PFSK-1 (cell line): Measurements from ENCODE around the gene JAK1.

ENCODE experiments used
- POLR2AphosphoS5 ChIP-seq: IDR thresholded peaks from 2 replicates; pipeline ENCODE4 v1.6.1; 2012; ENCODE audit warnings: low read depth, mild to moderate bottlenecking, control low read depth, low read length, moderate library complexity
- REST ChIP-seq, 2 experiments: IDR thresholded peaks; 2 replicates each; pipeline versions ENCODE4 v1.6.1 to v1.8.0; 2011 to 2012; ENCODE audit warnings: low read depth in 2 of 2, low read length in 2 of 2, control low read depth in 1 of 2, inconsistent platforms in 1 of 2, mild to moderate bottlenecking in 1 of 2, moderate library complexity in 1 of 2; ENCODE audit not compliant: insufficient read depth in 1 of 2
- SIN3A ChIP-seq: IDR thresholded peaks from 2 replicates; pipeline ENCODE4 v1.6.1; 2012; ENCODE audit warnings: mild to moderate bottlenecking, low read length, moderate library complexity, borderline replicate concordance; ENCODE audit not compliant: insufficient read depth
- TAF1 ChIP-seq: IDR thresholded peaks from 2 replicates; pipeline ENCODE4 v1.6.1; 2012; ENCODE audit warnings: low read length, control low read depth, borderline replicate concordance; ENCODE audit not compliant: insufficient read depth

DNA sequence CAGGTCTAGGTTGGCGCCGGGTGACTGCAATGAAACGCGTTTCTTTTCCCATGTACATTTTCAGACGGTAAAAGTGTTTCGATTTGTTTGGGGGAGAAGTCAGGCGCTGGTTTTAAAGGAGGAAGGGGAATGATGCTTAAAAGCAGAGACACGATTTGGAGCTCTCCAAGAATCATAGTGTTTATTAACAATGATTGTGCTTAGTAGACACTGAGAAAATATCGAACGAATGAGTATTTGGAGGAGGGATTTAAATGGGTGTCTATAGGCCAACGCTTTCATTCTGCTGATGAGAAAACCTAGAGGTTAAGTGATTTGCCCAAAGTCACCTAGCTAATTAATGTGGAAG lies 36.9 kb upstream of the JAK1 start:
- TF ChIP-seq SIN3A (no peak), REST (IDR thresholded peaks at IDR 0.05; ENCODE audit: insufficient read depth in 1 of 2, low read depth in 2 of 2, low read length in 2 of 2) (no peak), POLR2AphosphoS5 (no peak), TAF1 (no peak)
